HG03280 (cell line): ENCODE data around the gene FSTL4.
"Not testable (repeated sequence)": the region's sequence is repeated elsewhere in the genome, so short reads cannot be mapped to it uniquely, and the experiment has no call there.

Experiments used
- ATAC-seq: cut with Tn5 transposase; IDR thresholded peaks from one replicate; pipeline ENCODE4 v1.9.1; 2021; ENCODE audit warnings: mild to moderate bottlenecking, moderate library complexity; ENCODE audit not compliant: unreplicated experiment

The FSTL4 gene

DNA sequence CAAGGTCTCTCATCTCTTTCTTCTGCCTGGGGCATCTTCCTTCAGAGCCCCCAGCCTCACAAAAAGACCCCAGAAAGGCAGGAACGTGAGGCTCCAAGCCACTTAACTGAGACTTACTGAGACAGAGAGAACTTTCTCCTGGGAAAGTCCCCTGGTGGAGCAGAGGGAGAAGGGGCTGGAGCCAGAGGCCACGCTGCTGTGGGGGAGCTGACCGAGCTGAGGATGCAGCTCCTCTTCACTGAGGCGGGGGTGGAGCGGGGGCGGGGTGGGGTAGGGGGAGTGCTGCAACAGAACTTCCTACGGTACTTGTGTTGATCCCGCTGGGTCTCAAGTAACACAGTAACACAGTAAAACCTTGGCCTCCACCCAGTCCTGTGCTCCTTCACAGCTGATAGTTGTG is 204.0 kb downstream of the FSTL4 start:
- no peak for ATAC-seq

DNA sequence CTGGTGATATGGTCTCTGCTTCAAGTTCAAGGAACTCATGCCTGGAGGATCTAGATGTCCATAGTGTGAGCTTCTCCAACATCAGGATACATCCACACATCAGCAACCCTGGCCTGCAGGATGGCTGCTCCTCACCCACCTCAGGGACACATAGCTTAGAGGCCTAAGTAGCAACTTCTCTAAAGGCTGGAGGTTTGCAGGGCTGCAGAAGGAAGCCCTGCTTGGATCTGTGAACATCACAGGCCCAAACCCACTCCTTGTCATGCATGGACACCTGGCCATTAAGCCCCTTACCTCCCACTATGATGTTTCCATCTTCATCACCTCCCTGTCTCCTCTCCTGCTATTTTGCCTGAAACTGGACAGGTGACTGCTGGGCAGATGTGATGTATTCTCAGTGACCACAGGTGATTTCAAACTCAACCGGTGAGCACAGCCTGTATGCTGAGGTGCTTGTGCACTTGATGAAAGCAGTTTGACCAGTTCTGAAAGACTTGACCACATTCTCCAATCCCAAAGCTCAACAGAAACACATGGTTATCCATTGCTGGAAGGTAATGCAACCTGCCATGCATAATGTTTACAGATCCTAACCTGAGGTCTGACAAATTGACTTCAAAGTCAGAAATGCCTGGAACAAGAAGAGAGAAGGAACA is 205.2 kb downstream of the FSTL4 start:
- no peak for ATAC-seq

DNA sequence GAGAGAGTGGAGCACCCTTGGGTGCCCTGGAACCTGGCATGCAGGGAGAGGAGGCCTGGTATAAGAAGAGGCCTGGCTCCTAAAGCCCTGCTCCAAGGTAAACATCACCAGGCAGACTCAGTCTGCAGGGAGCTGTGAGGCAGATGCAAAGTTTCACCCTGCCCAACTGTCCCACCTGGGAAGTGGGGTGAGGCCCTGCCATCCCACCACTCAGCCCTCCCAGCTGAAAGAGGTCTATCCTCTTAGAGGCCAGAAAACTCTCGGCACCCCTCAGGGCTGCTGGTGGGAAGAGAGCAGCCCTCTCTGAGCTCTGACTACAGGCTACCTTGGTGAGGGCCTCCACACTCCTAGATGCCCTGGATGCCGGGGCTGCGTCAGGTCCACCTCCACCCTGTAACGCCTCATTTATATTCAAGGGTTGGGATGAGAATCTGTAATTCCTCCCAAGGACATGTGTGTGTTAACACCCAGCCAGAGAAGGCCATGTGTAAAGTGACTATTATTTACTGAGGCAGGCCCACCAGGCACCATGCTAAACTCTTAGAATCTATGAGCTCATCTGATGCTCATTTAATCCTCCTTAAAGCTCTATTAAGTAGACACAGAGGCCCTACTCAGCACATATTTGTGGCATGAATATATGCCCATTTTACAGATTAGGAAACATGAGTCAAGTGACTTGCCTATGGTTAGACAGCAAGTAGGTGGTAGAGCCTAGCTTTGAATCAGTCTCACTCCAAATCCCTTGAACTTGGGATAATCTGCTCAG is 205.9 kb downstream of the FSTL4 start:
- no peak for ATAC-seq

DNA sequence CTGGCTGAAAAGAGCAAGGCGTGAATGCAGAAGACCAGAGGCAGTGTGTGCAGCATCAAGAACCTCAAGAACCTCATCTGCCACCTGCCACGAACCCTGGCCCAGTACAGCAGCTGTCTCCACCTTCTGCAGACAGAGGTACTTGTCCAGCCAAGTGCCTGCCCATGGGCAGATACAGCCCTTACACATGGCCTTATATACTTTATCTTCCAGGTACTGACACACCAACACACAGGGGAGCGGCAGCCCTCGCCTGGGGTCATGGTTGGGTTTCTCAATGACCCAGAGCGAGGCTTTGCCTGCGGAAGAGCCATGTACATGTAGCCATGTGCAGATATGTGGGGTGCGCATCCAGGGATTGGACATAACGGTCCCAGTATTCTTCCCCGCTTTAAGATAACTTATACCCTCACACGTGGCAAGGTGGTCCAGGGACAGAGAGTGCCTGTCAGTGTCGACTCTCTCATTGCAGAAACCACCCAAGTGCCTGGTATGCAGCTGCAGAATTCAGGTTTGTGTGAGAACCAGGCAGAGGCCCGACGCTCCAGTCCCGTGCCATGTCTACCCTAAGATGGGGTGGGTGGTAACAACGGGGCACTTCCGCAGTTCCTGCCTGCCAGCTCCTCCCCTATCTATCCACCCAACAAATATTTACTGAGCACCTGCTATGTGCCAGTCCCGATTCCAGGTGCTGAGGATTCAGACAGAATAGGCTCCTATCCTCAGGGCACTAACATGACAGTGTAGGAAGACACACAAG is 206.9 kb downstream of the FSTL4 start:
- no peak for ATAC-seq

DNA sequence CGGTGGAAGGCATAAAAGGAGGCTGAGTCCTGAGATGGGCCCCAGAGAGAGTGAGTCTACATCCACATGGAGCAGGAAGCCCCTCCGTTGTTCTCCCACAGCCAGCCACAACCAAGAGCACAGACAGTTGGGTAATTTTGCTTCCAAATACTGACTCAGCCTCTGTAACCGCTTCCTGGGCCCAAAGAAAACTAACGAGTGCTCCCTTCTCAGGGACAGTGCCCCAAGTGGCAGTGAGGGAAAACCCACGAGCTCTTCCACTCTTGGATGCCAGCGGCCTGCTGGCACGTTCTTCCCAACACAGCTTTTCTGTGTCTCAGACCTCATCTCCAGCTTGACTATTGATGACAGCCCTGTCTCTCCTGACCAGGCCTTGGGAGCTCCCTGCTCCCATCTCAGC is 207.6 kb downstream of the FSTL4 start:
- ATAC-seq: no peak

DNA sequence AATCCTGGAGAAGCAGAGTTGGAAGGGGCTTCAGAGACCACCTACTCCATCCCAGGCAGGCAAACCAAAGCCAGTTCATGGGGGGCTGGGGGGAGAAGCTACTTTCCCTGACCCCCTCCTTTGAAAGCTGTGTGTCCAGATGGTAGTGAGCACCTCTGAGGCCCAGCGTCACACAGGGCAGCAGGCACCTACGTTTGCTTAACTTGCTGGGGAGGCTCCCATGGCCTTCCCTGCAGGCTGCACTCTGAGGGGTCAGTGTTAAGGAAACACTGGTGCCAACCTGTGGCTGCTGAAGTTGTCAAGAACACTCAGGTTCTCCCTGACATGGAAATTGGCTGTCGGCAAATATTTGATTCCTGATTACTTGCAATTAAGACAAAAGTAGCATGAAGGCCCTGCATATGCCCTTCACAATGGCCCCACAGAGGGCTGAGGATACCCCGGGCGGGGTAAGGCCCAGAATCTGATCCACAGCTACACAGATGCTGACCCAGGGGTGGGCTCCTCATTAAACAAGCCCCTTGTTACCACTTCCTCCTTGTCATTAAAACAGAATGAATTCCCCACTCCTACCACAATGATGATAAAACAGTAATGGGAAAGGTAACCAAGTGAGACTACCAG is 208.5 kb downstream of the FSTL4 start:
- no peak for ATAC-seq

DNA sequence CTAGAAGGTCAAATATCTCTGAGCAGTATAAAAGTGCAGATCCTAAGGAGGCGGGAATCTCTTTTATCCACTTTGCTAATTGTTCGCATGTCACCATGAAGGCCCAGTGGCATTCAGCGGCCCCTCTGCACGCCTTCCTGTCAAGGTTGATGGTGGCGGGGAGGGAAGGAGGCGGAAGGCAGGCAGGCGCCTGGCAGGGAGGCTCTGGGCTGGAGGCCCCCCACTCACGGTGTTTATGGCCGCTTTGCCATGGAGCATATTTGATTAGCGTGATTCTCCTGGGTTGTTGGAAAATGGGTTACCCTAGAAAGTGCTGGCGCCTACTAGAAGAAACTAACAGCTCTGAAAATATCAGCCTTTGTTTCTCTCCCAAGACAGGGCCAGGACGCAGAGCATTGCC is 209.6 kb downstream of the FSTL4 start:
- ATAC-seq: no peak

DNA sequence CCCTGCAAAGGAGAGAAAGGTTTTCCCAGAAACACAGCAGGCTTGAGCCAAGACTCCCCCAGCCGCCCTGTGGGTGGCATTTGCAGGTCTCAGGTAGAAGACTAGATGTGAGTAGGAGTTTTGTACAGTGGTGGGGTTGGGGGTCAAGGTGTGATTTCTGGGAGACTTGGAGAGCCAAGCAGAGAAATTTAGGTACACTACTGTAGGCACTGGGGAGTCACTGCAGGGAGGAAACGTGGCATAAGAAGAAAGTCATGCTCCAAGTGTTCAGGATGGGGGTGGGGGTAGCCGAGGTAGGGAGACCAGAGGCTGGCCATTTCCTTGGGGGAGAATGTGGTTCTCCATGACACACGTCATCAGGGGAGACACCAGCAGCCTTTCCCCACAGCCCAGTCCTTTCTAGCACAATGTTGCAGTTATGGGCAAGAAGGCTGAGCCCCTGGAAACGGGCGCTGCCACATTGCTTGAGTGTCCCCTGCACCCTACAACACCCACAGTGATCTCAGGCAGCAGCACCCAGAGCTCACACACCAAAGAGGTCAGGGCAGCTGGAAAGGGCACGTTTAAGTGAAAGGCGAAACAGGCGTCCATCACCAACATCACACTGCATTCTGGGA is 210.5 kb downstream of the FSTL4 start:
- no peak for ATAC-seq

DNA sequence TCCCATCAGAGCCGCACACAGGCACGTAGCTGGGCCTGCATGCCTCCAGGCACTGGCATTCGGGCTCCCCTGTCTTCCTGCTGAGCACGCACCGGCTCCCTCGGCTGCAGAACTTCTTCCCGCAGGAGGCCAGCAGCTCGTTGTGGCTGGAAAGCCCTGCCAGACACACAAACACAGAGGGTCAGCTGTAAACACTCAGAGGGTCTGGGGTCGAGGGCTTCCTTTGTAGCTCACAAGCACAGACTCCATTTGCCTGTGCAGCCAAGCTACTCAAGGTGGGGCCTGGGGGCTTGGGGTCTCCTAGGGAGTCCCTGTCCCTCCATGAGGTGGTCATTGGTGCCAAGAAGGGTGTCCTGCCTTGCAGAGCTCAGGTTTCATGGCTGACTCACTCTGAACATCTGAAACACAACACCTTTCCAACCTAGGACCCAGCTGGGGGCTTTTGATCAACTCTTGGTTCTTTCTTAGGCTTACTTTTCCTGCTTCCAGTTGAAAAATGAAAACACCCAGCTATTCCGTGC is 211.4 kb downstream of the FSTL4 start:
- ATAC-seq: no peak

DNA sequence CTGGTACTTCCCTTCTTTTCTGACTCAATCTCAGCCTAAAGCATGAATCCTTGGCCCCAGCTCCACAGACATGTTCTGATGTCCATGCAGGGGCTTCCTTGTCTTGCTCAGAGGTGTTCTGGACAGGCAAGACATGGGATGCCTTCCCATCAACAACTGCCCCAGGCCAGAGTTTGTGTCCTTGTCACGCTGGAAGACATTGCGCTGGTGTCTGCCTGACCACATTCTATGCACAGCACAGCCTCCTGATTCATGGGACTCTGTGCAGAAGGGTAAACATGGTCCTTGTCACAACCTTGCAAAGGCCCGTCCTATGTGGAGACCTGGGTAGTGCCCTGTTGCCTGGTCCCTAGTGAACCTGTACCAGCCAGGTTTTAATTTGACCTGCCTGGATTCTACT is 212.2 kb downstream of the FSTL4 start:
- no peak for ATAC-seq

DNA sequence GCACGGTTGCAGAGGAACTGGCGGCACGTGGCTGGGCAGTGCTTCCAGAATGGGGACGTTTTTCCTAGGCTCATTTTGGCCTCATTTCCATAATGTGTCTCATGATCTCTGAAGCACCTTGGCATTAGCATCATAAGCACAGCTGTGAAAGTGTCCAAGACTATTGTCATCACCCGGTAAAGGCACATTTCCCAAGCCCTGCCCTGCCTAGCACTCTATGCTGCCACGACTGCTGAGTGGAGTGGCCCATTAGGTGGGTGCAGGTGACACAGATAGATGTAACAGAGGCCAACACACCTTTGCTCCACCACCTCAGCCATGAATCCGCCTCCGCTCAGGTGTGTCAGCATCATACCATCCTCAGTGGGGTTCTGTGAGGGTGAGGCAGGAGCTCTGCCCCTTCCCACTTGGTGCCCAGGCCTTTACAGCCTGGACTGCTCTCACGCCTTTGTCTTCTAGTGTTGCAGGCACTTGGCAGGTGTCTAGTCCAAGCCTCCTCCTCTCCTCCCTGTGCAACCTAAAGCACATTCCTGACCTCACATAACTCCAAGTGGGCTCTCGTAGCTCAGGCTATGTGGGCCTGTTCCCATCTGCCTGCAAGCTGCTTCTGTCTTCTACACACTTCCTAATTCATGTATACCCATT is 213.0 kb downstream of the FSTL4 start:
- no peak for ATAC-seq

DNA sequence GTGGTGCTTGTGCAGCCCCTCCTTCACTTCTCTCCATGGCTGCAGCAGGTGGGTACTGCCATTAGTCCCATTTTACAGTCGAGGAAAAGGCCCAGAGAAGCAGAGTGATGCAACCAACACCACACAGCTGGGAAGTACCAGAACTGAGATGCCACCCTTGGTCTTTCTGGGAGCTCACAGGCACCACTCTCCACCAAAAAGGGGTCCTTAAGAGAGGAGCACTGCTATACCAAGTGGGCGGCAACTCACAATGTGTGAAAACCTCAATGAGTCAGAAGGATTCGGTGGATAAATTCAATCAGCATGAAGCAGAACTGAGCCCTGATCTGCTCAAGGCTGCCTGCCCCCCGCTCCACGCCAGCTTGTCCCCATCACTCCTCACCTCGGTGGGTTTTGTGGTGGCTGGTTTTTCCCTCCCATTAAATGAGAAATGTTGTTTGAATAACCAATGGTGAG is 213.7 kb downstream of the FSTL4 start:
- ATAC-seq: no peak

DNA sequence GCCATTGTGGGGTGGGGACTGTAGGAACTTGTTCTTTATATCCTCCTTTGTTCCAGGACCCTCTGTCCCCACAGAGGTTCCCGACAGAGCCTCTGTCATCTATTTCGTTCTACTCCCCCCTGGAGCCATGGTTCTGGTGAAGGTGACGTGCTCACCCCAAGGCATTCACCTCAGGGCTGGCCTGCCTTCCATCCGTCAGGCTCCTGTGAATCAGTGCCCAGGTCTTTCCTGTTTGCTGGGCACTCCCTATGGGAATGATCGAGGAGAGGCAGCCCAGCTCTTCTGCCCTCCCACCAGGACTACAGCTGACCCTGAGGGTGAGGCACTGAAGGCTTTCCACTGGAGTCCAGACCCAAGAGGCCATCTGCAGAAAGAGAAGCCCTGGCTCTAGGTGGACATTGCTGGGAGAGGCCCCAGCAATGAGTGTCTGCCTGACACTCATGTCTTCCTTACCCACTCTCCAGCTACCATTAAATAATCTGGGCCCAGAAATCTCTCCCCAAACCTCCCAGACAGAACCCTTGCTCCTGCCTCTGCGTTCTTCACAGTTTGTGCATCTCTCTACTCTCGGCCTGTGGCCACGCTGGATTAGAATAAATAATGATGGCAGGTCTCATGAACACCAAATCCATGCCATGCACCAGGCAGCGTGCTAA is 214.2 kb downstream of the FSTL4 start:
- no peak for ATAC-seq

DNA sequence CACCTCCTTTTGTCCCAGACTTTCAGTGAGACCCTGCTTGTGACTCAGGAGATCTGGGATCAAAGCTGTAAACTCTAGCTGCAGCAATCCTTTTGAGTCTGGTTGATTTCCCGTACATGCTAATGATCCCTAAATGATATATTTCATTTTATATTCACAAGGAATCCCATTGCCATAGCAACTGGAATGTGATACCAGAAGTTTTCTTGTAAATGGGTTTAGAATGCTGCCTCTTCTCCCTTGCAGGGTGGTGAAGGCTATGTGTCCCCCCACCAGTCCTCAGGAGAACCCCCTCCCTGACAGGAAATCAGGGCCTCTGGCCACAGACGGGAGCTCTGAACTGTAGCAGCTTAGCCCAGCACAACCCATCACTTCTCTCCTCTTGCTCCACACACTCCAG is 215.0 kb downstream of the FSTL4 start:
- ATAC-seq: no peak

DNA sequence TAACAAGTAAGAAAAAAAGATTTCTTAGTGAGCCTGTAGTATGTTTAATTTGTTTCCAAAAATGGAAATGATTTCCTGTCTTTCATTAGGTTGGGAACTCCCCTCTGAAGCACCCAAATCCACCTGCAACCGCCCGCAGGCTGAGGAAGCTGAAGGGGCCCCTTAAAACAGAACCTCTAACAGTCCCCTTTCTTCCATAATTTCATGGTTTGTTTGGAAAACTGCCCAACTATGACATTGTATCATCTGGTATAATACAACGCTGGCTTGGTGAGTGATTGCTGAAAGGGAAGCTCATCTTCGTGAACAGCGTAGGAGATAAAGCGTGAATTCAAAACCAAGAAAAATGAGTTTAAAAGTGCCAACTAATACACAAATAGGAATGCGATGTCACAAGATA is 215.5 kb downstream of the FSTL4 start:
- no peak for ATAC-seq

DNA sequence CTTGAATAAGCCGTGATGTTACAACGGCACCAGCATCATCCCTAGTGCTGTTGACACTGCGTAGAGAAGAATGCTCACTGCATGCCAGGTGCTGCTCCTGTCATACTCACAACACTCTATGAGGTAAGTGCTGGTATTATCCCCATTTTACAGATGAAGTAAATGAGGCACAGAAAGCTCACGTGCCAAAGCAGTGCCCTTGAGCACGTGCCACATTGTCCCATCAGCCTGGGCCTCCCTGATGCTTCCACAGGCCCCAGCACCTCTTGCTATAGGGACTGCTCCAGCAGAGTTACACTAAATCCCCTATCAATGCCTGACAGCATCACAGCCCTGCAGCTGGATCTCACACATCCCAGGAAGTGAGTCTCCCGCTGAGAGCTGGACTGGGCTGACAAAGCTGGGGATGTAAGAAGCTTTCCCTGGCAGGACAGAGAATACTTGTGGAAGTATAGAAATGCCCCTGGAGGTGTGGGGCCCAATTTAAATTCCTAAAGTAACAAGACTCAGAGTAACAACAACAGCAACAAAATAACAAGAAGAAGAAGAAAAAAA is 216.1 kb downstream of the FSTL4 start:
- ATAC-seq: no peak

DNA sequence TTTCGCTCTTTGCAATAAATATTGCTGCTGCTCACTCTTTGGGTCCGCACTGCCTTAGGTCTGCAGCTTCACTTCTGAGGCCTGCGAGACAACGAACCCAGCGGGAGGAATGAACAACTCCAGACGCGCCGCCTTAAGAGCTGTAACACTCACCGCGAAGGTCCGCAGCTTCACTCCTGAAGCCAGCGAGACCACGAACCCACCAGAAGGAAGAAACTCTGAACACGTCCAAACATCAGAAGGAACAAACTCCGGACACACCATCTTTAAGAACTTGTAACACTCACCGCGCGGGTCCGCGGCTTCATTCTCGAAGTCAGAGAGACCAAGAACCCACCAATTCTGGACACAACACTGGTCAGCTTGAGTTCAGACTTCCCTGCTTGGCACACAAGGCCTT is 217.1 kb downstream of the FSTL4 start:
- not testable (repeated sequence) for ATAC-seq

DNA sequence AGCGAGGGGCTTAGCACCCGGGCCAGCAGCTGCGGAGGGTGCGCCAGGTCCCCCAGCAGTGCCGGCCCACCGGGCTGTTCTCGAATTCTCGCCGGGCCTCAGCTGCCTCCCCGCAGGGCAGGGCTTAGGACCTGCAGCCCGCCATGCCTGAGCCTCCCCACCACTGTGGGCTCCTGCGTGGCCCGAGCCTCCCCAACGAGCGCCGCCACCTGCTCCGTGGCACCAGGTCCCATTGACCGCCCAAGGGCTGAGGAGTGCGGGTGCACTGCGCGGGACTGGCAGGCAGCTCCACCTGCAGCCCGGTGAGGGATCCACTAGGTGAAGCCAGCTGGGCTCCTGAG is 217.9 kb downstream of the FSTL4 start:
- not testable (repeated sequence) for ATAC-seq

DNA sequence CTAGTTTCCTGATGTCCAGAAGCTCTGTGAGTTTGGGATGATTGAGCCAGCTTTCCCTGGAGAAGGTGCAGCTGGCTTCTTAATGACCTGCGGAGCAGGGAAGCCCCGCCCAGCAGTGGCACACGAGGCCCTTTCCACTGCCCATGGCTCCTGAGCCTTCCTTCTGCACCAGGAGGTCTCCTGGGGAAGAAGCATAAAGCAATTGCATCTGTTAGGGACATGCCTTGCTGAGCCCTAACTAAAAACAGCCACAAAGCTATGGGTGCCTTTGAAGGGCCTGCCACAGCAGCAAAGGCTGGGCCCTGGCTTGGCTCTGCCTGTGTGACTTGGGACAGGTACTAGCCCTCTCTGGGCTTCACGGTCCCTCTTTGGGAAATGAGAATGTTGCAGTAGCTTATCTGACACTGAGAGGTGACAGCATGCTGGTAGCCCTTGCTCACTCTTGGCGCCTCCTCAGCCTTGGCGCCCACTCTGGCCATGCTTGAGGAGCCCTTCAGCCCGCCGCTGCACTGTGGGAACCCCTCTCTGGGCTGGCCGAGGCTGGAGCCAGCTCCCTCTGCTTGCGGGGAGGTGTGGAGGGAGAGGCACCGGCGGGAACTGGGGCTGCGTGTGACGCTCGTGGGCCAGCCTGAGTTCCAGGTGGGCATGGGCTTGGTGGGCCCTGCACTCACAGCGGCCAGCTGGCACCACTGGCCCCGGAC is 218.4 kb downstream of the FSTL4 start:
- ATAC-seq: no peak
